GM19099 (cell line): Measurements from ENCODE around the gene SNX8.

ENCODE experiments used
- POLR2A ChIP-seq: IDR thresholded peaks from 3 replicates; pipeline ENCODE4 v1.6.1; 2011; ENCODE audit warnings: low read depth; ENCODE audit not compliant: insufficient read length; ENCODE audit errors: extremely low read depth

SNX8 gene

GRCh38 chr7:2275101-2275500, 39.1 kb downstream of the SNX8 start:
- TF ChIP-seq POLR2A, result no peak

DNA sequence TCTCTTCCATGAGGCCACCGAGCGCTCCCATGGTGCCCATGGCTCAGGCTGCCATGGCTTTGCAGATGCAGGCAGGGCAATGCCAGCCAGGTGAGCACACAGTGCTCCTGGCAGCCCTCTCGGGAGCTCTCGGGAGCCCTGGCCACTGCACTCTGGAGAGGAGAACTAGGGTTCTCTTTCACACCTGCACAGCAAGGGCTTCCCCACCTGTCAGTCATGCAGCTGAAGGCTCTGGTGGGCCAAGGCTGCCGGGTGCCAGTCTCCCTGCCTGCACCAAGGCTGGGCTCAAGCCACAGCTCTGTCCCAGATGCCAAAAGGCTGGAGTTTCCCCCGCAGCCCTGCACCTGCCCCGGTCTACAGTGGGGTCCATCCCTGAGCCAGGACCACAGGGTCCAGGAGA, 39.6 kb downstream of the SNX8 start:
- TF ChIP-seq POLR2A, result no peak

DNA sequence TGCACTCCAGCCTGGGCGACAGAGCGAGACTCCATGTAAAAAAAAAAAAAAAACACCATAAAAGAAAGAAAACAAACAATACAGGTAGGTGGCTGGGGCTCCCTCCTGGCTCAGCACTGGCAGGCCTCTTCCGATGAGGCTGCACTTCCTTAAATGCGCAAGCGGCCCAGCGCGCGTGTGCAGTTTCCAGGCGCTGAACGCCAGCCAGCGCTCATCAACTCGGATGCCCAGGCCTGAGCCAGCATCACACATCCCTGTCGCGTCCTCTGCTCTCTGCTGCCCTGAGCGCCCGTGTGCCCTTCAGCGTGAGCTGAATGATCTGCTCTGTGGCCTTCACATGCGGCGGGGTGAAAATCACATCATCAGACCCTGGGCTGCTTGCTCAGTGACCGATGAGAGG, 40.4 kb downstream of the SNX8 start:
- TF ChIP-seq POLR2A, result no peak

DNA sequence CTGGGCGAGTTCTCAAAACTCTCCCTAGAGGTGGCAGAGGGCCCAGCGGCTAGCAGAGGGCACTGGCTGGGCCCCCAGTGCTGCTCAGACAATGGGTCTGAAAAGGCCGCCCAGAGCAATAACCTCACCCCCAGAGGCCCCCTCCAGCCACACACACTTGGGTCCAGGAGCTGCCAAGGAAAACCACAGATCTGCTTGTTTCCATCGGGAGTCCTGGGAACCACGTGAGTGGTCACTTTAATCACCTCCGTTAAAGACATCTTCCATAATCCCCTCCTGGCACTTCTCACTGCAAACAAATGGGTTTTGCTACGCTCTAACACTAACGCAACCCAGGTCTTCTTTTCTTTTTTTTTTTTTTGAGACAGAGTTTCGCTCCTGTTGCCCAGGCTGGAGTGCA, 42.2 kb downstream of the SNX8 start:
- TF ChIP-seq POLR2A, result no peak

- TF ChIP-seq POLR2A, result no peak
Measured at GRCh38 chr7:2271273-2272026, 42.8 kb downstream of the SNX8 start.

GRCh38 chr7:2270495-2270894, 43.7 kb downstream of the SNX8 start:
- no peak for TF ChIP-seq POLR2A

- no peak for TF ChIP-seq POLR2A
Measured at GRCh38 chr7:2269991-2270460, 44.2 kb downstream of the SNX8 start.

DNA sequence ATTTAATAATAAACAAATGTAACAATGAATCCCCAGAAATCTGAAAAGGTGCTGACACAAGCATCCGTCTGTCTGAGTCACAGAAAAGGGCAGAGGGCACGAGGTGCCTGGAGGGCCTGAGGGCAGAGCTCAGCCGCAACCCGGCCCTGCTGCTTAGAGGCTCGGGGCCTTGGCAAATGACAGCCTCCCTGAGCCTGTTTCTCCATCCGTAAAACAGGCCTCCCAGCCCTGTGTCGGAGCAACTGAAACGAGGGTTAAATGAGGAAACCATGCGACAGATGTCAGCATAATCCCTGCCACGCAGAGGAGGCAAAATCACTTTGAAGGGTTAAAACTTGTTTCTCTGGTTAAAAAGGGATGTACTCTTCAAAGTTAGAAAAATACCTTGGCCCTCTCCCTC, 47.3 kb downstream of the SNX8 start:
- TF ChIP-seq POLR2A, result no peak

GRCh38 chr7:2264158-2264557, 50.1 kb downstream of the SNX8 start:
- no peak for TF ChIP-seq POLR2A

DNA sequence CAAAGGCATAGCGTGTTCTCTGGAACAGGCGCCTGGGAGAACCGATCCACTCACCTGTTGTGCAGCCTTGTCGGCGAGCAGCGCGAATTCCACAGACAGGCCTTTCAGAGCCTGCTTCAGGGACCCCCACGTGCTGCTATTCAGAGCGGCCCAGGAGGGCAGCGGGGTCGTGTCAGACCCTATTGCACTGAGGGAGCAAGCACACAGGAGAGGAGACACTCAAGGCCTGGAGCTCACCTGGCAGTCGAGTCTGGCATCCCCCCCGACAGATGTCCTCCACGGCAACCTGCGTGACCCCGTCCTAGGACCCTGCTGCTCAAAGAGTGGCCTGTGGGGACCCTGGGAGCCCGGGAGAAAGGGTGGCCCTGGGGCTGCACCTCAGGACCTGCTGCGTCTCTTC, 51.1 kb downstream of the SNX8 start:
- TF ChIP-seq POLR2A, result no peak

GRCh38 chr7:2261611-2262010, 52.6 kb downstream of the SNX8 start:
- no peak for TF ChIP-seq POLR2A

- no peak for TF ChIP-seq POLR2A
Measured at GRCh38 chr7:2260820-2261219, 53.4 kb downstream of the SNX8 start.

DNA sequence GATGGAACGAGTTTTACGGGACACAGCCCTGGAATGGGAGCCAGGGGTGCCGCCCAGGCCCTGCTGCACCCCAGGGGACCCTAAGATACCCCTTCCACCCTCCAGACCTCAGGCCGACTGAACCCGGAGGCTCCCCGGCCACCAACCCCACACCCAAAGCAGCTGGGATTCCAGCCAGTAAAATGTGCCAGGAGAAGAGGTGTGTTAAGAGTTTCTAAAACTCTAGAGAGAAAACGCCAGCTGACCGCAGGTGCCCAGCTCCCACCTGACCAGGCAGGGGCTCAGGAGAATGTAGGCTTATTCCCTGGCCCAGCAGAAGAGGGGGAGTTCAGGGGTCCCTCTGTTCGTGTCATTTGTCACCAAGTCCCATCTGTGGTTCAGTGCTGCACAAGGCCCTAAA, 54.8 kb downstream of the SNX8 start:
- no peak for TF ChIP-seq POLR2A

DNA sequence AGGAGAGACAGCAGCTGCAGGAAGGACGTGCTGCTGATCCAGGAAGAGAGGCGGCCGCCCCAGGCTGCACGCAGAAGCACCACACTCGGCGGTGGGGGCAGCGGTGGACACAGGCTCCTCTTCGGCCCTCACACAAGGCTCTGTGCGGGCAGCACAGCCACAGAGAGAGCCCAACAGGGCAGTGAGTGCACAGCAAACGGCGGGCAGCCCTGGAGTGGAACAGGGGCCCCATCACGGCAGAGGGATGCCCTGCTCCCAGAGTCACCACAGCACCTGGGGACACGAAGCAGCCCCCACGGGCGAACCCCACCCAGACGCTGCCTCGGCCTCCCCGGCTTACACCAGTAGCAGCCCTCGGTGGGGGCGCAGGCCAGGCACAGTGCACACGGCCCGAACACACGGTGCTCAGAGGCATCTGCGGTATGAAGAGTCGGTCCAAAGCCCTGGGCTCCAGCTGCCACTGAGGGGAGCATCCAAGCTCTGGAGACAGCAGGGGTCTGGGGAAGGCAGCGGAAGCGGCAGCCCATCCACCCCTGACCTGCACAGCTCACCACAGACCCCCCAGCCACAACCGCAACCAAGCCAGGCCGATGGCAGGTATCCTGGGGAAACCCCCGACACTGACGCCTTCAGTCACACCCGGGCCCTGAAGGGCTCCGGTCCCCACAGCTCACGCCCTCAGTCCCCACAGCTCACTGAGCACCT, 55.4 kb downstream of the SNX8 start:
- peak; percentile 34 for TF ChIP-seq POLR2A

- no peak for TF ChIP-seq POLR2A
Measured at GRCh38 chr7:2257651-2258050, 56.6 kb downstream of the SNX8 start.

DNA sequence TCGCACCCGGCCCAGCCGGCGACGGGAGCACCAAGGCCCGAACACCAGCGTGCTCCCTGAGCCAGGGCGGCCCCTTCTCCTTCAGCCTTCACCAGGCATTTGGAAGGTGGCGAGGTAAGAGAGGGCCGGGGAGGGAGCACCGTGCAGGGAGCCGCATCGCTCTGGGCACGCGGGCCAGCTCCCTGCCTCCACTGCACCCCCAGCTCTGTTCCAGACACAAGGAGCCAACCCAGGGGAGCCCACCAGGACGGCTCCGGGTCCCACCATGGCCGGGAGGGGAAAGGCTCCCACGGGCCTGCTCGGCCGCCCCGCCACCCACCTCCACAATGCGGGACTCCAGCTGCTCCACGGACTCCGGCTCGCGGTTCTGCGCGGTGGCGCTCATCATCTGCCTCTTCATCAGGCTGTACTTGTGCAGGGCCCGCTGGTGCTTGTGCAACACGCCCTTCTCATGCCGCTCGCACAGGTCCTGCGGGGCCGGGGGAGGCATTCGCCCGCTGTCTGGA, 57.1 kb downstream of the SNX8 start:
- no peak for TF ChIP-seq POLR2A

GRCh38 chr7:2256306-2257045, 57.8 kb downstream of the SNX8 start:
- no peak for TF ChIP-seq POLR2A
